GM18870 (cell line): Measurements from ENCODE around the gene ANKRD44.

Experiments
- ATAC-seq: cut with Tn5 transposase; IDR thresholded peaks from one replicate; pipeline ENCODE4 v1.9.1; 2021; ENCODE audit warnings: moderate library complexity; ENCODE audit not compliant: unreplicated experiment

Gene ANKRD44

DNA sequence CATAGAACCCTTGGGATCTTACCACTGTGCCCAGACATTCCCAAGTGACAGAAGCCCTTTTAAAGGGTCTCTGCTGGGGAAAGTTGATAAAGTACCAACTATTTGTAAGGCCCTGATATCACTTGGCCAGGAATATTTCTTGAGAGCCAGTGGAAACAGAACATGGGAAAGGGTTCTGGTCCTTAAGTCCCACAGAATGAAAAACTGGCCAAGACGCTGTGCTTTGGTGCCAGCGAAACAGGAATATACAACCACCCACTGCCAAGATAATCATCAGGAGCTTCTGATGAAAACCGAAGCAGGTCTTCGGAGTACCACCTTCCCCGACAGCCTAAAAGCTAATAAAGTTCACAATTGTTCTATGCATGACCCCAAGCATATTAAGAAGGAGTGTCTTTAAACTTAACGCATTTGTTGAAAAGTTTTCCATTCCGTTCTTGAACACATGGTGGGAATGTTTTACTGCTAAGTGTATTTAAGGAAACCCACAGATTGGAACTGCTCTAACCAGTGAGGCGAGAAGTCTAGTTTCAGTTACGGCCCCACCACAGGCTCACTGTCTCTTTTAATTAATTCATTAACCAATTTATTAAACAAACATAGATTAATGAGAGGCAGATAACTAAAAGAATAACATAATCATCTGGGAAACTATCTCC, 152.6 kb downstream of the ANKRD44 start:
- no peak for ATAC-seq

DNA sequence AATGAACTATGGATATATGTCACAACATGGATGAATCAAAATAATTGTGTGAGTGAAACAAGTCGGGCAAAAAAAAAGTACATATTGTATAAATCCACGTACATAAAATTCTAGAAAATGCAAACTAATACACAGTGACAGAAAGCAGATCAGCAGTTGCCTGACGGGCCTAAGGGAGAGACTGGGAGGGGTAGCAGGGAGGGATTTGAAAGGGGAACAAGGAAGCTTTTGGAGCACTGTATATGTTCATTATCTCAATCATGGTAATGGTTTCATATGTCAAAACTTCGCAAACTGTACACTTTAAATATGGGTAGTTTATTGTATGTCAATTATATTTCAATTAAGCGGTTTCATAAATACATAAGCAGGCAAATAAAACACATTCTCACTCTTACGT, 153.8 kb downstream of the ANKRD44 start:
- ATAC-seq: no peak

DNA sequence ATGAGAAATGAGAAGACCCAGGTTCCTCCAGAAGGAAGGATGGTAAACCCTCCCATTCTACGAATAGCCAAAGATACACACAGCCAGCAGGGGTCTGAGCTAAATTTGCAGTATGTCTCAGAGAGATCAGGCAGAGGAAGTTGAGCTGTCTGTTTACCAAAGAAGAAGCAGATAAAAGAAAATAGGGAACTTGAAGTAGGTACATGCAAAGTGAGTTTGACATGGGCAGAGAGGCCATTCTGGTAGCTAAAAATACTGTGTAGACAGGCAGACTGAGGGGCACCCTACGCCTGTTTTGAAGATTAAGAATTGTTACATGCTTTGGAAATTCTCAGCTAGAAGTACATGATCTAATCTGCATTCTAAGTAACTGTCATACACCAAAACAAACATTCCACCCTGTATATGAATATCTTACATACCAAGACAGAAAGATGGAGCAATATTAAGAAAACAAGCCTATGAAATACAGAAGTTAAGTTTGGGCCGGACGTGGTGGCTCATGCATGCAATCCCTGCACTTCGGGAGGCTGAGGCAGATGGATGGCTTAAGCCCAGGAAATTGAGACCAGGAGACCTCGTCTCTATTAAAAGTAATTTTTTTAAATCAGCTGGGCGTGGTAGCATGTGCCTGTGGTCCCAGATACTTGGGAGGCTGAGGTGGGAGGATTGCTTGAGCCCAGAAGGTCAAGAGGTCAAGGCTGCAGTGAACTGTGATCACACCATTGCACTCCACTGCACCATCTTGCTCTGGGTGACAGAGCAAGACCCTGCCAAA, 157.9 kb downstream of the ANKRD44 start:
- peak; percentile 90 for ATAC-seq

DNA sequence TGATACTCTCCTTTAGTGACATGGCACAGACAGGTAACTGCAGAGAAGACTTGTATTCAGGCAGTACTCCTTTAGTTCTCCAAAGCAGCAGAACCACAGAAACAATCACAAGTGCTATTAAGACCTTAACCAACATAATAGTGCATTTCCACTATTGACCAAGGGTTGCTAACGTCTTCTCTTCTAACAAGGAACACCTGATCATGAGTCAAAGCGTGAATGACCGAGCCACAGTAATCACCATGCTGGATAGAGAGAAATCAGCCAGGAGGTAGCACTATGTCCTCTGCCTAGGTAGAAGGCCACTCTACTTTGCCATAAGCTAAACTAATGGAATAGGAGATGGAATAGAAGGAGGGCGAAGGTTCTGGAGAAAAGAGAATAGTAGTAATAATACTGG, 161.0 kb downstream of the ANKRD44 start:
- ATAC-seq: no peak

DNA sequence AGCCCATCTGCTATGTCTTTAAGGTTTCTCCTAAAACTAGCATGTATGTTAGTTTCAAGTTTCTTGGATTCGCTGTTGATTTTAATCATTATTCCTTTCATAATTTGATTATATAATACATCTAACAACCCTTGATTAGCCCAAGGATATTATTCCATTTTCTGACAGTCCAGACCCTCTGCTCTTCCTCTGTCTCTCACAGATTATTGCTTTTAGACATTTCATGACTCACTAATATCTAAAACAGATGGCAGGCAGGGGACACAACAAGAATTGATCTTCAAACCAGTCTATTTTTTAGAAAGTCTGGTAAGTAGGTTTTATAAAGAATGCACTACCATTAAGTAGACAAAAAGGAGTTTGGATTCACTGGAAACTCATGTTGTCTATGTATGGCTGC, 162.2 kb downstream of the ANKRD44 start:
- ATAC-seq: no peak

DNA sequence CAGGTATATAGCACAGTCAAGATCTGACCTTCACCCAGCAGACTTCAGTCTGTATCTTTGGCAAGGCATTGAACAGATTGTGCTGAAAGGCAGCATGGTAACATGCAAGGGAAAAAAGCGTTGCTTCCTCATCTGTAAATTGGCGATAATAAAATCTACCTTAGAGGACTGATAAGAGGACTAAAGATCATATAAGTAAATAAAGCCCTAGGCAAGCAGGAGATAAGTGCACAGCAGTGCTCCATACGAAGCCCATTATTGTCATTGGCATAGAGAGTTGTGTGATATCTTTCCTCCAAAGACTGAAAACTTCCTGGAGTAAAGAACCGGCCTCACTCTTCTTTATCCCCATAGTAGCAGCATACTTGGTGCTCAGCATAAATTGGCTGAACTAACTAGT, 162.6 kb downstream of the ANKRD44 start:
- no peak for ATAC-seq

DNA sequence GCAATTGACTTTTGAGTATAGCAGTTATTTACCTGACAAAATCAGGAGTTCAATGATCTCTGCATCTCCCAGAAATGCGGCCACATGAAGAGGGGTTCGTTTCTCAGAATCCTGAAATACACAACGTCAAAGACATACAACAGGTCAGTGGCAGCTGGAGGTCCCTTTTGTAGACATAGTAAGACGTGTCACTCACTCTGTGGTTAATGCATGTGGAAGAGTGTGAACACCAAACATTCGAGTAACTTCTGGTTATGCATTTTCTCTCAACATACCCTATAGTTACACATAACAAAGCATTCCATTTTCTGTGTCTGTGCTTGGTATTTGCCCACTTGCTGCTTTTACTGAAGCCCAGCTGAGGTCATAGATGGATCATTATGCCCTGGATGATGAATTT, 163.6 kb downstream of the ANKRD44 start:
- no peak for ATAC-seq

DNA sequence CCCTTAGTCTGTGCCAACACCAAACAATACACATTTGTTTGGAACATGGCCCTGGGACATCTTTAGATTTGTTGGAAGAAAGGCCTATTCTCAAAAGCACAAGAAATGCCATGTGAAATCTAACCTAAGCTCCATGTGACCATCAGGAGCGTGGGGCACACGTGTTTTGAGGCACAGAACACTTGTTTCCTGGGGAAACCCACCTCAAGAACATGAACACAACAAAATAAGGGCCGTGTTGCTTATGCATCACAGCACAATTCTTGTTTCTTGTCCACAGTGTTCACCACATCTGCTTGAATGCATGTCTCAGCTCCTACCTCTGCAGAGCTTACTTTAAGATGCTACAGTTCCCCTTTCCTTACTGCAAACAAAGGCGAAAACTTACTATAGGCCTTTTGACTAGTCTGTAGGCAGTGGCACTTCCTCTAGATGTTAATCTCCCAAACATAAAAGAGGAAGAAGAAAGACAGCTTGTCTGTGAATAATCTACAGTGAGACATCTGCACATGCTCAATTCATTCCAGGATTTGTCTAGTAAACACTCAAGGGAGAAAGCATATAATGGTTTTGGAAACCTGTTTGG, 165.0 kb downstream of the ANKRD44 start:
- ATAC-seq: peak; percentile 97

DNA sequence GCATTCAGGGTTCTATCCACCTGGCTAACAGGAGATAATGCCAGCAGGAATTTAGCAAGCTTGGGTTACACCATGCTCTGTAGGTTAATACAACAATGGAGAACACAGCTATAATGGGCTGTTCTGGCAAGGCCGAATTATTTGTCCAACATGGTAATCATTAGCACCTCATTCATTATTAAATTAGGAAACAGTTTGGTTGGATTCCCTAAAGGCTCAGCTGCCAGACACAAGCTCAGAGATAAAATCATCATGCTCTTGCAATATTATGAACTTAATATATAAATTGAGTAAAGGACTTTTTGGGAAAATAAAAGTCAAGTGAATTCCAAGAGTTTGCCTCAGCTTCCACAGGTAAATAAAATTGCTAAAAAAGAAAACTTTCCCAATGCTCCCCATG, 166.4 kb downstream of the ANKRD44 start:
- ATAC-seq: no peak

DNA sequence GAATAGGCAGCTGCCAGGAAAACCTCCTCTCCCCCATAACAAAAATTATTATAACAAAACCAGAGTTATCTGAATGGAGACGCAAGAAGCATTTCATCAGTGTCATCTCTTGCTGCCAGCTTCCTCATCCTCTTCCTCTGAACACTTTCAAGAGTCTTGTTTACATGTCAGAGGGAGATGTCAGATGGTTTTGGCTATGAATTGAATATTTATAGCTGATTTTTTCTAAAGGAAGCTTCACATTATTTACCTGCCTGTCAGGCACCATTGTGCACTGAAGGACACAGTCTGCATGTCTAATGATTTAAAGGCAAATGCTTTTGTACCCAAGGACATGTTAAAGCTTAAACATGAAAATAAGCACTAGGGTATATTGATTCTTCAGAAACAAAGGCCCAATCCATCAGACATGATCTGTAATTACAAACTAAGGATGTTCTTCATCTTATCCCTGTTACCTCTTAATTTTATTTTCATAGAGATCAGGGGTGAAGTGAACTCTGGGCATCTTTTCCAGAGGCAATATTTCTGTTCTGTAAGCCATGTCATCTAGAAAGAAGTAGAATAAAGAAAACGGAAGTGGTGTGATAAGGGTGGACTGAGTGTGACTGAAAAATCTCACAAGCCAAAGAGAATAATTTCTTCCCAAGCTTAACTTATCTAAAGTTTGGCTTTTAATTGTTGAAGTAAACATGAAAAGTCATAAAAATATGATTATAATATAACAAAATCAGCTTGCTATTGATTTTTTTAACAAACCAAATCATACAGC, 168.7 kb downstream of the ANKRD44 start:
- ATAC-seq: no peak

DNA sequence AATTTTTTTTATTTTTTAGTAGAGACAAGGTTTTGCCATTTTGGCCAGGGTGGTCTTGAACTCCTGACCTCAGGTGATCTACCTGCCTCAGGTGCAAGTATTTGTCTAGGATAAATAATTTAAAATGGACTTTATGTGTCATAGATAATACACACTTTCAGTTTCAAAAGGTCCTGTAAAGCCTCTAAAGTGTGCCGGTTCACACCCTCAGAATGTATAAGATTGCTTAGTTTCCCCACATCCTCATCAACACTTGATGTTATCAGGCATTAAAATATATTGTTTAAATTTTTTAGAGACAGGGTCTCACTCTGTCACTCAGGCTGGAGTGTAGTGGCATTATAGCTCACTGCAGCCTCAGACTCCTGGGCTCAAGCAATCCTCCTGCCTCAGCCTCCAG, 170.5 kb downstream of the ANKRD44 start:
- ATAC-seq: no peak

DNA sequence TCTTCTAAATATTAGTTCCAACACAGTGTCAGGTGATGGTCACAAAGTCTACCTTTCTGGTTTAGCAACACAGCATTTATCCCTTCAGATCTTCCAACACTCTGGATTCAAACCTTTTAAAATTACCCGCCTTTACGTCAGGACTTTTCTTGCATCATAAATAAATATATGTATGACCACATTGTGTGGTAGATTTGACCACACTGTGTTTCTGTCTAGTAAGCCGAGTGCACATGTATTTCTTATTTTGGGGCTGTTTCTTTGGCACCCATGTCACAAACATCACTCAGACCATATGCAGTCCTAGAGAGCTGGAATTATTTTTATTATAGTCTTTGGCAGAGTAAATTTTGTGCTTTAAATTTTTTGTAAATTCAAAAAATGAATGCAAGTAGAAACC, 172.1 kb downstream of the ANKRD44 start:
- no peak for ATAC-seq

DNA sequence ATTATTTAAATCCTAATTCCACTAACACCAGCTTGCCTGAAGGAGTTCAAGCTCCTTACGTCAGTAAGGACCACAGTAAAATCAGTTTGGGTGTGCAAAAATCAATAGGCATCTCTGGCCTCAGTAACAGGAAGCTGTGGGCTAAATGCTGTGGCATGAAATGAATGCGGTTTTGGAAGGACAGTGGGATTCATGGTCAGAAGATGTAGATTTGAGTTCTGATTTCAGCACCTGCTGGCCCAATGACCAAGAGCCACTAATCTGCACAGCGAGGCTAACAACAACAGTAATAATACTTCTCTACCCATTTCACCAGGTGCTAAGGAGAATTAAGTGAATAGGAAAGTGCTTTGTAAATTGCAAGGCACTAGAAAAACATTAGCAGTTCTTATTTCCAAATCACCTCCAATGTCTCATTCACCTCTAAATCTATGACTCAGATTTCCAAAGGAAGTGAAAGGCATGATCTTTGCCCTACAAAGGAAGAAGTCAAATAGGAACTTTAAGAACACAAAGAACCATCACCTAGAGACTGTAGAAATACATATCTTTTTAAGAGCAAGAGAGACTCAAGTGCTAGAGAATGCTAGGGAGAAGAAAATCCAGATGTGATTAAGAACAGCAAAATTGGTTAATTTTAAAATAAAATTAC, 172.6 kb downstream of the ANKRD44 start:
- ATAC-seq: peak; percentile 47

DNA sequence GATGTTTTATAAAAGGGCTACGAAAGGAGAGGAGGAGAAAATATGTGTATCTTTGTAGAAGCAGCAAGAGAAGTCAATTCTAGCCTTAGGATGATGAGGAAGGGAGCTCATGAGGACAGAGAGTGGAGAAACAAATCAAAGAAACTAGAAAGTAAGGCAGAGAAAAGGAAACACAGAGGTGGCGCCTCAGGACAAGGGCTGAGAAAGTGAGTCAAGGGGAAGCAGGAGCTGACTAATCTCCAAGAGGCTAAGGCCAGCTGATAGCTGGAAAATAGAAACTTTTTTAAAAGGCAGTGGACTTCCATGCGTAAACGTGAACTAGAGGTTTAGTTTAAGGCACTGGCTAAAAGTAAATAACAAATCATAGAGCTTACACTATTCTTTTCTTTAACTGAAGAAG, 173.3 kb downstream of the ANKRD44 start:
- no peak for ATAC-seq

DNA sequence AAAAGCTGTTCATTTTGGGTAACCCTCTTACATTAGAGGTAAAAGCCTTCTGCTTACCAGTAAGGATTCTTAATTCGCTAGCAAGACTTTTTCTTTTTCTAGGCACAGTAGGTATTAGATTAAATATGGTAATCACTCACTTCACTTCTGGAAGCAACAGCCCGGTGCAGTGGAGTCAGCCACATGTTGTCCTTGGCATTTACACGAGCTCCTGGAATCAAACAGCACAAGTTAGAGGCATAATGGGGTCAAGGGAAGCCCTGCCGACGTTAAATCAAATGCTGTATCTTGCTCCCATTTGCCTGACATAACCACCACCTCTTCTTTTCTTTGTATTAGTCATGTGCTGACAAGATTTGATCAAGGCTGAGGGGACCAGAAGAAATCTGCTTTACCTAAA, 174.1 kb downstream of the ANKRD44 start:
- no peak for ATAC-seq

DNA sequence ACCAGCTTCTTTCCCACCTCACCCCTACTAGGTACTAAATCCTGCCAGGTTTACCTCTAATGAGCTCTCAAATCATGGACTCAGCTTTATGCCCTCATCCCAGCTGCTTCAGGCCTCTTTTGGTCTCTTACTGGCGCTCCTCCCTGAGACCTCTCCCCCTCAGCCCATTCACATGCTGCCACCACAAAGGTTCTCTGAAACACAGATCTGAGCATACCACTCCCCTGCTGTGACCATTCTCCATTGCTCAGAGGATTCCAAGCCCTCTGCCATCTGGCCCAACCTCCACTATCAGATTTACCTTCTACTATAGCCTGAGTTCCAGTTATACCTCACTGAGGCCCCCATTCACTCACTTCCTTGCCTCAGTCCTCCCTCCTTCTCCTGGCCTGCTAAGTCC, 174.8 kb downstream of the ANKRD44 start:
- no peak for ATAC-seq

DNA sequence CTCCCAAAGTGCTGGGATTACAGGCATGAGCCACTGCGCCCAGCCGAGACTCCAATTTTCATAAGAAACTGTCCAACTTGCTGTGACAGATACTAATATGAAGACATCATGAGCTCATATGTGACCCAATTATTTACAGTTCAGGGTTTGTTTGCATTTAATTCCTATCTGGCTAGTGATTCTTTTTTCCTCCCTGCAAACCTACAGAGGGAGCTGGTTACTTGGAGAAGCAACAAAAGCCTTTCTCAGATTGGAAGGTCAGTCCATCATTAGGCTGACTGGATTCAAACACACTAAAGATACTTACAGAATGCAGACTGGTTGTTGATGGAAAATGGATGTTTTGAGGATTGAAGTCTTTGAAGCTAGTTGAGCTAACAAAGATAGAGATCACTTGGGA, 176.4 kb downstream of the ANKRD44 start:
- ATAC-seq: no peak

DNA sequence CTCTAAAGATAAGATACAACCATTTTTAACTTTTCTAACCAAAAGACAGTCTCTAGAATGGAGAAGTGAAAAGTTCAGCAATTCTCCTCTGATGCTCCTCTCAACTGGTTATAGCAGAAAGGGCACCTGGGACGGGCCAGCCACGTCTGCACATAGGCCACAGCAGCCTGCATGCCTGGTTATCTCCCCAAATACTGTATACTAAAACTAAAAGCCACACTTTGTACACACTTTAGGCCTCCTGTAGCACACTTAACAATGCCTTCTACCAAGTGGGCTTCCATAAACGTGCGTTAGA, 179.1 kb downstream of the ANKRD44 start:
- peak; percentile 32 for ATAC-seq

DNA sequence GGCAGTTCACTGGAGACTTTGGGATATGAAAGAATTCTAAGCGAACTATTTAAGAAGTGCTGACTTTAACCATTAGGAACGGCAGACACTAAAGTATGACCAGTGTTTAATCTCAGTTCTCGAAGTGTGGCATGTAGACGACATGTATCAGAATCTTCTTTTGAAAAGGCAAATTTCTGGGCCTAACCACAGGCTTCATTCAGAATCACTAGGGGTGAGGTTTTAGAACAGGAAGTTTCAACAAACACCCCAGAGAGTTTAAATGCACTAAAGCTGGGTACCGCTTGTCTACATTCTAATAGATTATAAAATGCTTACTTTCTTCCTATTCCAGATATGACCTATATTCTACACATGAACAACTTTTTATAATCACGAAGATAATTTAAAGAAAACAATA, 180.3 kb downstream of the ANKRD44 start:
- ATAC-seq: peak; percentile 88

DNA sequence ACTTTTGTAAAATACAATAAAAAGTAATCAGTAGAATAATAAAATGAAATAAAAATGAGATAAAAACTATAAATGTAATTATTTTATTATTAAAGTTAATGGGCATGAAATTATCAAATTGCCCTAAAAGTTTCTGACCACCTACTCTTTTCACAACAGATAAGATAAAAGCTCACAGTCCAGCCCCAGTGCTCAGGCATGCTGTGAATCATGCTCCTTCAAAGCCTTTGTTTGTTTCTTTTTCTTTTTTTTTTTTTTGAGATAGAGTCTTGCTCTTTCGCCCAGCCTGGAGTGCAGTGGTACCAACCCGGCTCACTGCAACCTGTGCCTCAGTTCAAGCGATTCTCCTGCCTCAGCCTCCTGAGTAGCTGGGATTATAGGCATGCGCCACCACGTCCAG, 181.7 kb downstream of the ANKRD44 start:
- ATAC-seq: no peak

DNA sequence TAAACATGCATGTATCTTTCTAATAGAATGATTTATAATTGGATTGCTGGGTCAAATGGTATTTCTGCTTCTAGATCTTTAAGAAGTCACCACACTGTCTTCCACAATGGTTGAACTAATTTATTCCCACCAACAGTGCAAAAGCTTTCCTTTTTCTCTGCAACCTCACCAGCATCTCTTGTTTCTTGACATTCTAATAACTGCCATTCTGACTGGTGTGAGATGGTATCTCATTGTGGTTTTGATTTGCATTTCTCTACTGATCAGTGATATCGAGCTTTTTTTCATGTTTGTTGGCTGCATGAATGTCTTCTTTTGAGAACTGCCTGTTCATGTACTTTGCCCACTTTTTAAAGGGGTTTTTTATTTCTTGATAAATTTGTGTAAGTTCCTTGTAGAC, 182.5 kb downstream of the ANKRD44 start:
- no peak for ATAC-seq
